ENCODE data around the gene RHOT2. TPM values are rescaled to one million over a fixed set of nuclear protein-coding genes. Genes with fewer than 3 reads are reported as not detected.
A peak's percentile ranks its signal among the peaks of the same experiment; 100 is the strongest.

The RHOT2 gene
- polyA plus RNA-seq, 1 donor (not counting 4 experiments of a cell fraction or from before 2014, with no cell fraction given), result 58.7 TPM

- no peak overlapping the region for H3K27ac ChIP-seq (ENCODE audit: control insufficient read depth, insufficient read depth, low read length)
- H3K36me3 ChIP-seq (ENCODE audit: control insufficient read depth in 2 of 2, extremely low read depth in 1 of 2, insufficient read depth in 2 of 2, low read length in 2 of 2), result no peaks in the 10 kb centered on the region
- no peaks in the 10 kb centered on the region for H3K9me3 ChIP-seq (ENCODE audit: control insufficient read depth, low read depth, low read length)
- H3K4me3 ChIP-seq (ENCODE audit: control insufficient read depth in 2 of 3, extremely low read depth in 1 of 3, insufficient read depth in 2 of 3, low read depth in 1 of 3, low read length in 3 of 3), result no peak overlapping the region
- H2AFZ ChIP-seq (ENCODE audit: control insufficient read depth, low read length), result no peak overlapping the region
- H3K4me1 ChIP-seq (ENCODE audit: control insufficient read depth, extremely low read depth, insufficient read depth, low read length), result peaks cover 6% of the 10 kb centered on the region
- peaks cover 5% of the 10 kb centered on the region for H4K20me1 ChIP-seq (ENCODE audit: control insufficient read depth, extremely low read depth, insufficient read depth, low read length)
- peaks cover 64% of the 10 kb centered on the region for H3K27me3 ChIP-seq (ENCODE audit: control insufficient read depth, extremely low read depth, insufficient read depth, low read length)
- no peak for FAIRE-seq
- no peak overlapping the region for H3K4me2 ChIP-seq (ENCODE audit: control insufficient read depth, extremely low read depth, insufficient read depth, low read depth, low read length)
- dilution Hi-C loops (cut with MboI; ENCODE audit: extremely low pct_ligation_motif_present, low sequenced_read_pairs), result no loop called here
- no peak for TF ChIP-seq EZH2 (IDR thresholded peaks at IDR 0.05; ENCODE audit: low read length)
- TF ChIP-seq CTCF (optimal IDR thresholded peaks at IDR 0.05 in 1 of 3, IDR thresholded peaks at IDR 0.05 in 1 of 3, conservative IDR thresholded peaks at IDR 0.05 in 1 of 3; ENCODE audit: extremely low read depth in 1 of 3, insufficient read depth in 2 of 3, low read length in 3 of 3), result no peak
- H3K9me1 ChIP-seq (ENCODE audit: control insufficient read depth, extremely low read depth, insufficient read depth, low read length), result no peaks in the 10 kb centered on the region
- no peak for DNase-seq (ENCODE audit: low read depth, low spot score)
- no peak overlapping the region for H3K9ac ChIP-seq (ENCODE audit: control insufficient read depth, extremely low read depth, insufficient read depth, low read length)
- H3K79me2 ChIP-seq (ENCODE audit: control insufficient read depth, insufficient read depth, low read length), result no peaks in the 10 kb centered on the region
Measured at GRCh38 chr16:698911-699671, 31.2 kb downstream of the RHOT2 start.

GRCh38 chr16:700684-701584, 33.0 kb downstream of the RHOT2 start:
- dilution Hi-C loops (cut with MboI; ENCODE audit: extremely low pct_ligation_motif_present, low sequenced_read_pairs), result no loop called here
- H3K9me1 ChIP-seq (ENCODE audit: control insufficient read depth, extremely low read depth, insufficient read depth, low read length), result no peaks in the 10 kb centered on the region
- no peaks in the 10 kb centered on the region for H3K79me2 ChIP-seq (ENCODE audit: control insufficient read depth, insufficient read depth, low read length)
- no peaks in the 10 kb centered on the region for H3K9me3 ChIP-seq (ENCODE audit: control insufficient read depth, low read depth, low read length)
- H3K36me3 ChIP-seq (ENCODE audit: control insufficient read depth in 2 of 2, extremely low read depth in 1 of 2, insufficient read depth in 2 of 2, low read length in 2 of 2), result no peaks in the 10 kb centered on the region
- peak; percentile 97 for TF ChIP-seq EZH2 (IDR thresholded peaks at IDR 0.05; ENCODE audit: low read length)
- no peak for TF ChIP-seq CTCF (optimal IDR thresholded peaks at IDR 0.05 in 1 of 3, IDR thresholded peaks at IDR 0.05 in 1 of 3, conservative IDR thresholded peaks at IDR 0.05 in 1 of 3; ENCODE audit: extremely low read depth in 1 of 3, insufficient read depth in 2 of 3, low read length in 3 of 3)
- no peak for FAIRE-seq
- H3K9ac ChIP-seq (ENCODE audit: control insufficient read depth, extremely low read depth, insufficient read depth, low read length), result no peak overlapping the region
- DNase-seq (ENCODE audit: low read depth, low spot score), result no peak
- H4K20me1 ChIP-seq (ENCODE audit: control insufficient read depth, extremely low read depth, insufficient read depth, low read length), result peaks cover 5% of the 10 kb centered on the region
- H3K27me3 ChIP-seq (ENCODE audit: control insufficient read depth, extremely low read depth, insufficient read depth, low read length), result peaks cover 58% of the 10 kb centered on the region
- H2AFZ ChIP-seq (ENCODE audit: control insufficient read depth, low read length), result no peak overlapping the region
- H3K4me1 ChIP-seq (ENCODE audit: control insufficient read depth, extremely low read depth, insufficient read depth, low read length), result no peaks in the 10 kb centered on the region
- no peak overlapping the region for H3K27ac ChIP-seq (ENCODE audit: control insufficient read depth, insufficient read depth, low read length)
- no peak overlapping the region for H3K4me2 ChIP-seq (ENCODE audit: control insufficient read depth, extremely low read depth, insufficient read depth, low read depth, low read length)
- H3K4me3 ChIP-seq (ENCODE audit: control insufficient read depth in 2 of 3, extremely low read depth in 1 of 3, insufficient read depth in 2 of 3, low read depth in 1 of 3, low read length in 3 of 3), result no peak overlapping the region

All from keratinocyte (primary cell).